Left kidney (tissue), 2 donors: ENCODE measurements around the gene EEPD1. TPM values are rescaled to one million over a fixed set of nuclear protein-coding genes. Genes with fewer than 3 reads are reported as not detected.

Experiments
- DNase-seq: peaks from one replicate; pipeline ENCODE4 v3.0.0-alpha.2; 2013
- polyA plus RNA-seq: library from polyadenylated mRNA; unstranded; fragments of 120-200 nt; gene quantifications from one replicate; pipeline ENCODE4 v1.2.1, GENCODE V29; 2013; ENCODE audit not compliant: insufficient read length

EEPD1 gene
- polyA plus RNA-seq, 1 donor, result 9.1 TPM

- DNase-seq, result peak; percentile 88
These were observed 105.6 kb downstream of the EEPD1 start for GRCh38 chr7:36258510-36259259.

- DNase-seq, result no peak
These were observed 107.4 kb downstream of the EEPD1 start for GRCh38 chr7:36260481-36260880.

- DNase-seq, result no peak
These were observed 108.1 kb downstream of the EEPD1 start for GRCh38 chr7:36261019-36261754.

GRCh38 chr7:36262309-36263094, 109.4 kb downstream of the EEPD1 start:
- DNase-seq, result no peak

GRCh38 chr7:36263095-36263484, 110.0 kb downstream of the EEPD1 start:
- DNase-seq, result no peak

GRCh38 chr7:36264123-36264801, 111.2 kb downstream of the EEPD1 start:
- no peak for DNase-seq

- DNase-seq, result no peak
These were observed 112.0 kb downstream of the EEPD1 start for GRCh38 chr7:36264913-36265516.

- DNase-seq, result no peak
These were observed 112.6 kb downstream of the EEPD1 start for GRCh38 chr7:36265680-36266079.

- no peak for DNase-seq
These were observed 113.1 kb downstream of the EEPD1 start for GRCh38 chr7:36266190-36266589.

GRCh38 chr7:36266683-36267082, 113.6 kb downstream of the EEPD1 start:
- DNase-seq, result no peak

- DNase-seq, result no peak
These were observed 119.1 kb downstream of the EEPD1 start for GRCh38 chr7:36272211-36272566.

- no peak for DNase-seq
These were observed 119.7 kb downstream of the EEPD1 start for GRCh38 chr7:36272567-36273269.

- DNase-seq, result no peak
These were observed 120.8 kb downstream of the EEPD1 start for GRCh38 chr7:36273836-36274235.

- DNase-seq, result no peak
These were observed 122.8 kb downstream of the EEPD1 start for GRCh38 chr7:36275735-36276284.

GRCh38 chr7:36276428-36277248, 123.6 kb downstream of the EEPD1 start:
- no peak for DNase-seq

- no peak for DNase-seq
These were observed 124.1 kb downstream of the EEPD1 start for GRCh38 chr7:36277249-36277542.

- DNase-seq, result no peak
These were observed 125.1 kb downstream of the EEPD1 start for GRCh38 chr7:36278069-36278619.

- peak; percentile 50 for DNase-seq
These were observed 125.6 kb downstream of the EEPD1 start for GRCh38 chr7:36278620-36279172.

- DNase-seq, result no peak
These were observed 126.3 kb downstream of the EEPD1 start for GRCh38 chr7:36279200-36279925.
